RWPE1 (cell line): ENCODE measurements around the gene TOPBP1.

Experiments used
- CTCF ChIA-PET: fragments of 350-600 bp; sonication (Branson Sonifier 250); formaldehyde crosslinking; extraction: SDS; loops from one replicate; lab custom pipeline; 2021; lab: Yijun Ruan, JAX
- POLR2A ChIA-PET: fragments of 400-600 bp; formaldehyde crosslinking; extraction: SDS; loops from one replicate; lab custom pipeline; 2020; ENCODE audit warnings: antibody characterized with exemption; ENCODE audit not compliant: low non-redundant PET; lab: Yijun Ruan, JAX
- DNase-seq: peaks from one replicate; pipeline ENCODE4 v3.0.0; 2012; ENCODE audit warnings: low spot score
- H3K27ac ChIP-seq: fragments of 450-650 bp; 2 replicates; pipeline ENCODE4 v1.5.1; 2017
- TF ChIP-seq, protein P1 (sequence below): fragments of 450-650 bp; conservative IDR thresholded peaks from 2 replicates; pipeline ENCODE4 v1.5.1; 2017; ENCODE audit warnings: low read depth, mild to moderate bottlenecking

Gene TOPBP1

DNA sequence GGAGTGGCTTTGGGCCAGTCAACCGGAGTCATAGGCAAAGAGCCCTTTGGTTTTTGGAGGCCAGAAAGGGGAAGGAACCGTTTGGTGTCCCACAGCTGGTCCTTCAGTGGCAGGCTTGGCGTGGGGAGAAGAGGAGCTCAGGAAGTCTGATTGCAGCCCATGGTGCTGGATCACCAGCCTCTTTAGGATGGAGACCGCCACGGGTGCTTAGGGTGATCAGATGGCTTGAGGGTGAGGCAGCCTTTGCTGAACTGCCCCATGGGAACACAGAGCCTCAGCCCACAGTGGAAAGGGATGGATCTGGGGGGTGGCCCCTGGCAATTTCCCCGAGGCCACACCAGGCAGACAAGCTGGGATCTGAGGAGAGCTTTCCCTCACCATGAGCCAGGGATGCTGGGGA lies 38.6 kb upstream of the TOPBP1 start:
- no peak for DNase-seq
- H3K27ac ChIP-seq, result no peak overlapping the region
- ChIA-PET CTCF (no interaction called here), POLR2A (no interaction called here)
- TF ChIP-seq, protein P1, sequence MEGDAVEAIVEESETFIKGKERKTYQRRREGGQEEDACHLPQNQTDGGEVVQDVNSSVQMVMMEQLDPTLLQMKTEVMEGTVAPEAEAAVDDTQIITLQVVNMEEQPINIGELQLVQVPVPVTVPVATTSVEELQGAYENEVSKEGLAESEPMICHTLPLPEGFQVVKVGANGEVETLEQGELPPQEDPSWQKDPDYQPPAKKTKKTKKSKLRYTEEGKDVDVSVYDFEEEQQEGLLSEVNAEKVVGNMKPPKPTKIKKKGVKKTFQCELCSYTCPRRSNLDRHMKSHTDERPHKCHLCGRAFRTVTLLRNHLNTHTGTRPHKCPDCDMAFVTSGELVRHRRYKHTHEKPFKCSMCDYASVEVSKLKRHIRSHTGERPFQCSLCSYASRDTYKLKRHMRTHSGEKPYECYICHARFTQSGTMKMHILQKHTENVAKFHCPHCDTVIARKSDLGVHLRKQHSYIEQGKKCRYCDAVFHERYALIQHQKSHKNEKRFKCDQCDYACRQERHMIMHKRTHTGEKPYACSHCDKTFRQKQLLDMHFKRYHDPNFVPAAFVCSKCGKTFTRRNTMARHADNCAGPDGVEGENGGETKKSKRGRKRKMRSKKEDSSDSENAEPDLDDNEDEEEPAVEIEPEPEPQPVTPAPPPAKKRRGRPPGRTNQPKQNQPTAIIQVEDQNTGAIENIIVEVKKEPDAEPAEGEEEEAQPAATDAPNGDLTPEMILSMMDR, result no peak

DNA sequence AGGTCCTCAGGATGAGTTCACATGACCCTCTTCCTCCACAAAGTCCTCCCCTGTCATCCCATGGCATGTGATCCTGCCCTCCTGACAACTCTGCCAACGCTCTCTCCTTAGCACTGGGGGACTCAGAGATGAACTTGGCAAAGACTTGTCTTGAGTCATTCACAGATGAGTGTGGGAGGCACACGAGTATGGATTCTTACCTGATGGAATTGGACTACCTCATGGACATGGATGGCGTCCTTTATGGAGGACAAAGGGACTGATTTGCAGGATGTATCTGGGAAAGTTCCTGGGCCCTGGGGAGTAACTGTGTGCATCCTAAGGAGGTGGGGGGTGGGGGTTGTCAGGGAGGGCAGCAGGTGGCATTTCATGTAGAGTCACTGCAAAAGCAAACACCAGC lies 38.2 kb upstream of the TOPBP1 start:
- DNase-seq, result no peak
- CTCF ChIA-PET, result no interaction called here
- TF ChIP-seq, protein P1, result no peak
- no peak overlapping the region for H3K27ac ChIP-seq
- POLR2A ChIA-PET, result no interaction called here

DNA sequence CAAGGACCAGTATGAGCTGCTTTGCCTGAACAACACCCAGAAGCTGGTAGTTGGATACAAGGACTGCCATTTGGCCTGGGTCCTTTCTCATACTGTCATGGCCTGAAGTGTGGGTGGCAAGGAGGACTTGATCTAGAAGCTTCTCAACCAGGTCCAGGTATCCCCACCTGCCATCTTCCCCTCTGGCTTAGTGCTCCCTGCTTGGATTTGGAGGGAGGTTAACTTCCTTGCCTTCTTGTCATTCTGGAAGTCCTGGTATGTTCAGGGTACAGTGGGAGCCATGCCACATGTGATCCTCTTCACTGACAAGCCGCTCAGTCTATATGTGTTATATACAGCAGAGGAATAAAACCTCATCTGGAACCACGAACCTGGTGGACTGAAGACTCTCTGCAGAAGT lies 37.7 kb upstream of the TOPBP1 start:
- POLR2A ChIA-PET, result no interaction called here
- no peak for DNase-seq
- TF ChIP-seq, protein P1, result no peak
- H3K27ac ChIP-seq, result no peak overlapping the region
- CTCF ChIA-PET, result no interaction called here

DNA sequence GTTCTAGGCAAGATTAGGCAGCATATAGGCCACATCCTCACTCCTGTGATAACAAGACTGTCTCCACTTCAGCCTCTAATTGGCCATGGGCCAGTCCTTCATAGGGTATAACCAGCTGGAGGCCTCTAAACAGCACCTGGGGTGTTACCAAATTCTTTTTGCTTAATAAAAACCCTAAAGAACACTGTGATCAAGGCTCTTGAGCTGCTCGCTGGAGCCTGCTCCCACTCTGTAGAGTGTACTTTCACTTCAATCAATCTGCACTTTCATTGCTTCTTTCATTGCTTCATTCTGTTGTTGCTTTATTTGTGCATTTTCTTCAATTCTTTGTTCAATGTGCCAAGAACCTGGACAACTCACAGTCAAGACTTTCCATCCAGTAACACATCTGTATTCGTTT lies 36.2 kb upstream of the TOPBP1 start:
- TF ChIP-seq, protein P1, result no peak
- no peak overlapping the region for H3K27ac ChIP-seq
- DNase-seq, result no peak
- POLR2A ChIA-PET, result no interaction called here
- CTCF ChIA-PET, result no interaction called here

DNA sequence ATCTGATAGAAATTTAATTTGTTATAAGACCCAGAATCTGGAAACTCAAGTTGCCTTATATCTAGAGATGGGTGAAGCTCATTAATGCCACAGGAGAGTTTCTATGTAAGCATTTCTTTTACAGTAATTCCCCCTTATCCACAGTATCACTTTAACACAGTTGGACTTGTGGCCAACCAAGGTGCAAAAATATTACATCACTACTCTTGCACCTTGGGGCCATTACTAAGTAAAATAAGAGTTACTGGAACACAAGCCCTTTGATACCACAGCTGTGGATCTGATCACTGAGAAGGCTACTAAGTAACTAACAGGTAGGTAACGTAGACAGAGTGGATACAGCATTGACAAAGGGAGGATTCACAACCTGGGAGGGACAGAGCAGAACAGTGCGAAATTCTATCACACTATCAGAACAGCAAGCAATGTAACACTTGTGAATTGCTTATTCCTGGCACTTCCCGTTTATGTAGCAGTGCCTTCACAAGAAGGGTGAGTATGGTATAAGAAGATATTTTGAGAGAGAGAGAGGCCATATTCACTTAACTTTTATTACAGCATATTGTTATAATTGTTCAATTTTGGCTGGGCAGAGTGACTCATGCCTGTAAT lies 33.9 kb upstream of the TOPBP1 start:
- ChIA-PET CTCF (interaction anchor here (0.6 kb wide), 1 partner anchor 674 kb away, joined by 5 read pairs; no protein-coding TSS in a partner anchor), POLR2A (no interaction called here)
- no peak for DNase-seq
- TF ChIP-seq, protein P1, result no peak
- no peak overlapping the region for H3K27ac ChIP-seq

DNA sequence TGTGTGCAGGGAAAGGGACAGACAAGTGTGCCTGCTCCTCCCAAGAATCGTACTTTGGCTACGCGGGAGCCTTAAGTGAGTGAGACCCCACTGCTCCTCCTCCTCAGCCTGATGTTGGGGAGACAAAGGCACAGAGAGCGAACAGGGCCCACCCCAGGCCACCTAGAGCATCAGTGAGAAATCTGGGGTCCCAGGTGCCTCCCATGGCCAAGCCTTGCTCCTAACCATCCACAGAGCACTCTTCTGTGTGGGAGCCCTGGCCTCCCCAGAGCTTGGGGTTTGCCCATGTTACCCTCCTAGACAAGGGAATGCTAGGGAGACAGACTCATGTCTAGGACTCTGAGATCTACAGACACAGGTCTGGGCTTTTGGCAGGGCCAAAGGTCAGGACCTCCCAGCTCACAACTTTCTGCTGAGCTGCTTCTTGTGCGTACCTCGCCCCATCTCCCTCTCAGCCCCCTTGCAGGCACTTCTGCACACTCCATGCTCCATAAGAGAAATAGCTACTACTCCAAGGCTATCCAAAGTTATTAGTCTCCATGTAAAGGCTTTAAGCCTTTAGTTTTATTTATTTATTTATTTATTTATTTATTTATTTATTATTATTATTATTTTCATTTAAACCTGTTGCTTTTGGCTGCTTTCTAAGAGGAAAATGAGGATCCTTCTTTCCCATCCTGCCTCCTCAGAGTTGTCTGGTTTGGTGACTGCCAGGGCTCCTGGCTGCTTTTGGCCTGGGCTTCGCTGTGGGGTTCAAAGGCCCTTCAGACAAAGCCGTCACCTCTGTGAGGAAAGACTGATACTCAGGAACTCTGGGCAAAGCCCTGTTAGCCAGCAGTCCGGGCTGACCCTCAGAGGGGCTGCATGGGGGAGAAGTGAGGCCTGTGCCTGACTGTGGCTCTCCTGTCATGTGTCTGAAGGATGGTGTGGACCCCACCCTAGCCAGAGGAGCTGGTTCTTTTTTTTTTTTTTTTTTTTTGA lies 32.8 kb upstream of the TOPBP1 start:
- DNase-seq, result no peak
- no peak overlapping the region for H3K27ac ChIP-seq
- POLR2A ChIA-PET, result no interaction called here
- TF ChIP-seq, protein P1, result no peak
- CTCF ChIA-PET, result interaction anchor here (0.6 to 0.7 kb wide), 2 partner anchors 63 to 754 kb away, joined by 3 read pairs; no protein-coding TSS in a partner anchor
